H1 (cell line): Measurements from ENCODE around the gene RPL6.

Experiments used
- CTCF ChIP-seq, 3 experiments: IDR thresholded peaks; 1 replicate in 2 of 3; 2 replicates in 1 of 3; pipeline versions ENCODE4 v1.5.1 to v1.6.1; 2011; ENCODE audit warnings: low read length in 3 of 3, mild to moderate bottlenecking in 3 of 3, inconsistent platforms in 2 of 3, low read depth in 1 of 3, moderate library complexity in 1 of 3; ENCODE audit not compliant: insufficient read depth in 1 of 3; ENCODE audit errors: control extremely low read depth in 1 of 3
- EZH2 ChIP-seq: fragments of 200-600 bp; sonication (generic); IDR thresholded peaks from 2 replicates; pipeline ENCODE4 v1.7.1; 2012; ENCODE audit warnings: low read depth, mild to moderate bottlenecking, moderate library complexity, low read length, inconsistent platforms; ENCODE audit not compliant: severe bottlenecking
- MAFK ChIP-seq: IDR thresholded peaks from 2 replicates; pipeline ENCODE4 v1.6.1; 2012; ENCODE audit warnings: low read depth, mild to moderate bottlenecking, improper control_type of control experiment, low read length
- MAX ChIP-seq: IDR thresholded peaks from 2 replicates; pipeline ENCODE4 v1.6.1; 2012; ENCODE audit warnings: inconsistent platforms
- POLR2A ChIP-seq, 2 experiments: IDR thresholded peaks; 1 replicate in 1 of 2; 2 replicates in 1 of 2; pipeline ENCODE4 v1.6.1; 2011; ENCODE audit warnings: low read depth in 2 of 2, low read length in 2 of 2, mild to moderate bottlenecking in 2 of 2; ENCODE audit errors: control extremely low read depth in 1 of 2
- POLR2AphosphoS5 ChIP-seq: IDR thresholded peaks from 2 replicates; pipeline ENCODE4 v1.6.1; 2011; ENCODE audit warnings: low read depth, low read length
- RNF2 ChIP-seq: fragments of 200-900, 300-1000 bp; sonication (generic); IDR thresholded peaks from 2 replicates; pipeline ENCODE4 v1.7.1; 2016; ENCODE audit warnings: borderline replicate concordance, low read depth, mild to moderate bottlenecking, antibody characterized with exemption, low read length; ENCODE audit not compliant: poor library complexity, severe bottlenecking; ENCODE audit errors: missing control alignments

GRCh38 chr12:112421363-112421762, 12.0 kb upstream of the RPL6 start:
- TF ChIP-seq CTCF (IDR thresholded peaks at IDR 0.05; ENCODE audit: control extremely low read depth in 1 of 3, insufficient read depth in 1 of 3, low read depth in 1 of 3, low read length in 3 of 3) (no peak), MAFK (no peak), POLR2AphosphoS5 (no peak), EZH2 (no peak), MAX (no peak), POLR2A (IDR thresholded peaks at IDR 0.05; ENCODE audit: control extremely low read depth in 1 of 2, low read depth in 2 of 2, low read length in 2 of 2) (no peak), RNF2 (no peak)
